T-cell (primary cell): ENCODE measurements around the gene FNIP2. TPM values are rescaled to one million over a fixed set of nuclear protein-coding genes. Genes with fewer than 3 reads are reported as not detected.
A peak's percentile ranks its signal among the peaks of the same experiment; 100 is the strongest.

Experiments used
- ATAC-seq, 4 experiments: fragments of 200-7000 bp in 3 of 4; fragments of 150-1000 bp in 1 of 4; cut with Tn5 transposase; replicated peaks in 1 of 4; 1 replicate in 3 of 4; 2 replicates in 1 of 4; pipeline ENCODE4 v1.10.0; 2021; ENCODE audit warnings: moderate library complexity in 3 of 4, mild to moderate bottlenecking in 2 of 4, moderate number of reproducible peaks in 1 of 4
- CTCF ChIA-PET, 2 donors: fragments of 300-600 bp; sonication (Branson Sonifier 250); formaldehyde crosslinking; loops; one replicate each; lab custom pipeline; 2022; ENCODE audit warnings: antibody characterized with exemption in 2 of 2; lab: Charles Lee
- POLR2A ChIA-PET, 2 donors: fragments of 300-600 bp; sonication (Branson Sonifier 250); formaldehyde crosslinking; loops; one replicate each; lab custom pipeline; 2022; ENCODE audit warnings: antibody characterized with exemption in 2 of 2; lab: Charles Lee
- DNase-seq, 35 experiments: peaks; one replicate each; pipeline versions ENCODE4 v3.0.0 to v3.0.0-alpha.2; 2013 to 2023
- H3K27ac ChIP-seq: one replicate; pipeline ENCODE4 v1.5.1; 2013; ENCODE audit warnings: low read length
- H3K27me3 ChIP-seq, 2 experiments: replicated peaks in 1 of 2; 1 replicate in 1 of 2; 2 replicates in 1 of 2; pipeline versions ENCODE4 v1.6.1 to v1.7.0; 2013; ENCODE audit warnings: low read length in 1 of 2, mixed read lengths in 1 of 2; ENCODE audit not compliant: control insufficient read depth in 2 of 2, insufficient read depth in 2 of 2; ENCODE audit errors: extremely low read depth in 1 of 2
- H3K36me3 ChIP-seq, 2 donors: 1 replicate in 1 of 2; 2 replicates in 1 of 2; pipeline versions ENCODE4 v1.6.1 to v1.7.0; 2013; ENCODE audit warnings: low read length in 1 of 2; ENCODE audit not compliant: control insufficient read depth in 2 of 2, insufficient read depth in 1 of 2; ENCODE audit errors: extremely low read depth in 1 of 2
- H3K4me1 ChIP-seq, 2 experiments: 1 replicate in 1 of 2; 2 replicates in 1 of 2; pipeline versions ENCODE4 v1.6.1 to v1.7.0; 2013; ENCODE audit warnings: low read length in 2 of 2, mixed read lengths in 1 of 2; ENCODE audit not compliant: insufficient read depth in 2 of 2, control insufficient read depth in 1 of 2; ENCODE audit errors: extremely low read depth in 1 of 2
- H3K4me3 ChIP-seq, 2 donors: 1 replicate in 1 of 2; 2 replicates in 1 of 2; pipeline versions ENCODE4 v1.5.1 to v1.7.0; 2013; ENCODE audit warnings: mild to moderate bottlenecking in 2 of 2, low read length in 1 of 2, moderate library complexity in 1 of 2; ENCODE audit not compliant: control insufficient read depth in 1 of 2; ENCODE audit errors: extremely low read depth in 1 of 2
- H3K9me3 ChIP-seq: 2 replicates; pipeline ENCODE4 v1.7.0; 2013
- H3K27ac Mint-ChIP-seq, 2 donors: one replicate each; pipeline ENCODE4 v1.8.0; 2020 to 2021; ENCODE audit warnings: mild to moderate bottlenecking in 2 of 2, mixed read lengths in 2 of 2
- H3K27me3 Mint-ChIP-seq, 2 donors: one replicate each; pipeline ENCODE4 v1.8.0; 2021 to 2022; ENCODE audit warnings: mixed read lengths in 2 of 2
- H3K36me3 Mint-ChIP-seq: one replicate; pipeline ENCODE4 v1.8.0; 2021; ENCODE audit warnings: mixed read lengths
- H3K4me1 Mint-ChIP-seq, 3 donors: one replicate each; pipeline ENCODE4 v1.8.0; 2020 to 2022; ENCODE audit warnings: mixed read lengths in 3 of 3, mild to moderate bottlenecking in 1 of 3
- H3K4me3 Mint-ChIP-seq, 3 donors: one replicate each; pipeline ENCODE4 v1.8.0; 2020 to 2022; ENCODE audit warnings: mild to moderate bottlenecking in 3 of 3, mixed read lengths in 3 of 3, moderate library complexity in 3 of 3
- H3K9me3 Mint-ChIP-seq, 3 donors: one replicate each; pipeline ENCODE4 v1.8.0; 2020 to 2022; ENCODE audit warnings: mixed read lengths in 3 of 3
- WGBS: methylation state at CpG from one replicate; pipeline ENCODE4 v1.1.5; 2013; ENCODE audit warnings: missing lambda C conversion rate; ENCODE audit not compliant: insufficient coverage; 5-methylcytosine and 5-hydroxymethylcytosine counted together
- total RNA-seq, 35 experiments: library from RNA in 6 of 35; stranded (reverse) in 6 of 35; fragments of 120-200 nt in 1 of 35; gene quantifications; one replicate each; pipeline versions ENCODE4 v1.2.1 to v1.2.4 and lab custom pipeline; 2013 to 2026

Gene FNIP2
- total RNA-seq, 5 donors from 2014 or later (not counting 1 experiment from before 2014, with no cell fraction given) = 6.7 to 11.1 (median 10.7) TPM

GRCh38 chr4:158726633-158727032 is 42.2 kb upstream of the FNIP2 start:
- DNase-seq (no peak), ATAC-seq (no peak)
- H3K4me3 Mint-ChIP-seq = no peak overlapping the region
- H3K4me3 ChIP-seq = no peak overlapping the region
- H3K27me3 ChIP-seq = peaks cover 0 to 5% of the 10 kb centered on the region in 2 experiments
- peaks cover 25 to 27% of the 10 kb centered on the region in 2 donors for H3K27me3 Mint-ChIP-seq
- H3K9me3 ChIP-seq = no peaks in the 10 kb centered on the region
- no peaks in the 10 kb centered on the region for H3K9me3 Mint-ChIP-seq
- no CpG with 5 or more reads among the region's 6 CpGs for WGBS
- no peak overlapping the region for H3K27ac ChIP-seq
- CTCF ChIA-PET = no interaction called here
- H3K27ac Mint-ChIP-seq = no peak overlapping the region
- peaks cover 21 to 25% (median 25%) of the 10 kb centered on the region in 3 donors for H3K4me1 Mint-ChIP-seq
- H3K36me3 Mint-ChIP-seq = peaks cover 4% of the 10 kb centered on the region
- POLR2A ChIA-PET = interaction anchor here in 1 of 2 donors (0.7 kb wide), 1 partner anchor 626 kb away, joined by 3 read pairs; no protein-coding TSS in a partner anchor
- H3K36me3 ChIP-seq = no peaks in the 10 kb centered on the region
- H3K4me1 ChIP-seq = peaks cover 7 to 15% of the 10 kb centered on the region in 2 experiments

- POLR2A ChIA-PET = no interaction called here
- Histone ChIP-seq H3K27me3 (peaks cover 0 to 5% of the 10 kb centered on the region in 2 experiments), H3K9me3 (no peaks in the 10 kb centered on the region), H3K27ac (no peak overlapping the region), H3K4me1 (peaks cover 0 to 10% of the 10 kb centered on the region in 2 experiments), H3K4me3 (no peak overlapping the region), H3K36me3 (no peaks in the 10 kb centered on the region)
- DNase-seq = no peak
- H3K36me3 Mint-ChIP-seq = peaks cover 3% of the 10 kb centered on the region
- H3K4me3 Mint-ChIP-seq = no peak overlapping the region
- no peaks in the 10 kb centered on the region for H3K9me3 Mint-ChIP-seq
- peaks cover 10 to 14% (median 13%) of the 10 kb centered on the region in 3 donors for H3K4me1 Mint-ChIP-seq
- H3K27ac Mint-ChIP-seq = no peak overlapping the region
- H3K27me3 Mint-ChIP-seq = peaks cover 30 to 33% of the 10 kb centered on the region in 2 donors
- no peak for ATAC-seq
- no CpG with 5 or more reads among the region's 1 CpG for WGBS
- CTCF ChIA-PET = interaction anchor here (0.5 to 0.9 kb wide), 2 partner anchors 12 to 124 kb away, joined by 3 to 5 read pairs; no protein-coding TSS in a partner anchor
These were observed 40.6 kb upstream of the FNIP2 start for GRCh38 chr4:158728236-158728635.

- H3K4me3 Mint-ChIP-seq = no peak overlapping the region
These were observed 38.9 kb upstream of the FNIP2 start for GRCh38 chr4:158729716-158730559.

GRCh38 chr4:158738866-158739265 is 30.0 kb upstream of the FNIP2 start:
- H3K27ac ChIP-seq = no peak overlapping the region
- H3K9me3 ChIP-seq = no peaks in the 10 kb centered on the region
- Mint-ChIP-seq H3K4me3 (no peak overlapping the region), H3K4me1 (no peaks in the 10 kb centered on the region), H3K27ac (no peak overlapping the region), H3K9me3 (no peaks in the 10 kb centered on the region), H3K36me3 (no peaks in the 10 kb centered on the region), H3K27me3 (peaks cover 6 to 9% of the 10 kb centered on the region in 2 donors)
- no CpG with 5 or more reads among the region's 2 CpGs for WGBS
- ChIA-PET CTCF (interaction anchor here in 1 of 2 donors (0.6 kb wide), 2 partner anchors 48 to 86 kb away, joined by 3 to 4 read pairs; no protein-coding TSS in a partner anchor), POLR2A (no interaction called here)
- peaks cover 0 to 12% of the 10 kb centered on the region in 2 experiments for H3K27me3 ChIP-seq
- H3K4me3 ChIP-seq = no peak overlapping the region
- no peak for DNase-seq
- ATAC-seq = no peak
- no peaks in the 10 kb centered on the region for H3K4me1 ChIP-seq
- no peaks in the 10 kb centered on the region for H3K36me3 ChIP-seq

More at GRCh38 chr4:158729716-158730559, 38.9 kb upstream of the FNIP2 start:
- Mint-ChIP-seq H3K27me3 (peaks cover 30 to 33% of the 10 kb centered on the region in 2 donors), H3K4me1 (peaks cover 0 to 6% (median 2%) of the 10 kb centered on the region in 3 donors), H3K9me3 (no peaks in the 10 kb centered on the region), H3K36me3 (no peaks in the 10 kb centered on the region), H3K27ac (no peak overlapping the region)
- Histone ChIP-seq H3K4me3 (no peak overlapping the region), H3K36me3 (no peaks in the 10 kb centered on the region), H3K27me3 (peaks cover 0 to 8% of the 10 kb centered on the region in 2 experiments), H3K9me3 (no peaks in the 10 kb centered on the region), H3K4me1 (no peaks in the 10 kb centered on the region), H3K27ac (no peak overlapping the region)
- DNase-seq (peak in 32 of 35 experiments; percentile 14 to 74 (median 38)), ATAC-seq (peak; percentile 64 to 93 (median 82))
- WGBS = 15% methylated on average over 2 of the region's 5 CpGs
- POLR2A ChIA-PET = interaction anchor here in 1 of 2 donors (0.6 kb wide), 1 partner anchor 109 kb away, joined by 4 read pairs; no protein-coding TSS in a partner anchor
- CTCF ChIA-PET = interaction anchor here (0.7 to 1.4 kb wide), 6 partner anchors 9 to 122 kb away, joined by 3 to 5 read pairs (median 3); no protein-coding TSS in a partner anchor

- Histone ChIP-seq H3K9me3 (no peaks in the 10 kb centered on the region), H3K27ac (no peak overlapping the region), H3K27me3 (peaks cover 0 to 12% of the 10 kb centered on the region in 2 experiments), H3K36me3 (no peaks in the 10 kb centered on the region), H3K4me1 (no peaks in the 10 kb centered on the region), H3K4me3 (no peak overlapping the region)
- no peaks in the 10 kb centered on the region for H3K4me1 Mint-ChIP-seq
- 100% methylated on average over 1 of the region's 2 CpGs for WGBS
- no peak overlapping the region for H3K27ac Mint-ChIP-seq
- H3K27me3 Mint-ChIP-seq = peaks cover 6 to 9% of the 10 kb centered on the region in 2 donors
- CTCF ChIA-PET = no interaction called here
- POLR2A ChIA-PET = no interaction called here
- no peak overlapping the region for H3K4me3 Mint-ChIP-seq
- ATAC-seq (no peak), DNase-seq (no peak)
- no peaks in the 10 kb centered on the region for H3K36me3 Mint-ChIP-seq
- H3K9me3 Mint-ChIP-seq = no peaks in the 10 kb centered on the region
These were observed 29.2 kb upstream of the FNIP2 start for GRCh38 chr4:158739600-158739999.

- Histone ChIP-seq H3K27ac (no peak overlapping the region), H3K27me3 (peaks cover 0 to 9% of the 10 kb centered on the region in 2 experiments), H3K4me1 (no peaks in the 10 kb centered on the region), H3K36me3 (no peaks in the 10 kb centered on the region), H3K4me3 (no peak overlapping the region), H3K9me3 (no peaks in the 10 kb centered on the region)
- Mint-ChIP-seq H3K9me3 (no peaks in the 10 kb centered on the region), H3K4me3 (no peak overlapping the region), H3K27ac (no peak overlapping the region), H3K36me3 (no peaks in the 10 kb centered on the region), H3K4me1 (no peaks in the 10 kb centered on the region), H3K27me3 (peaks cover 6 to 9% of the 10 kb centered on the region in 2 donors)
- ChIA-PET POLR2A (no interaction called here), CTCF (no interaction called here)
- WGBS = no CpG with 5 or more reads among the region's 3 CpGs
- ATAC-seq = no peak
- no peak for DNase-seq
These were observed 27.4 kb upstream of the FNIP2 start for GRCh38 chr4:158741326-158742021.
